SK-N-SH (cell line): ENCODE results near the gene ITGA6. TPM values are rescaled to one million over a fixed set of nuclear protein-coding genes. Genes with fewer than 3 reads are reported as not detected.

Source experiments
- CTCF ChIA-PET: fragments of 300-600, 350-600 bp; formaldehyde crosslinking; extraction: SDS; loops from one replicate; lab custom pipeline; 2021; lab: Yijun Ruan, JAX
- POLR2A ChIA-PET: fragments of 350-600 bp; sonication (Branson Sonifier 250); formaldehyde crosslinking; extraction: SDS; loops from one replicate; lab custom pipeline; 2020; ENCODE audit warnings: antibody characterized with exemption, inconsistent platforms; lab: Yijun Ruan, JAX
- DNase-seq: peaks from one replicate; pipeline ENCODE4 v3.0.0; 2012
- H2AFZ ChIP-seq: fragments of 200-600 bp; sonication (generic); 2 replicates; pipeline ENCODE4 v1.8.1; 2016; ENCODE audit warnings: antibody characterized with exemption, mild to moderate bottlenecking, low read depth
- H3F3A ChIP-seq: fragments of 200-600 bp; sonication (generic); replicated peaks from 2 replicates; pipeline ENCODE3; 2016; ENCODE audit warnings: antibody characterized with exemption, mild to moderate bottlenecking; ENCODE audit not compliant: insufficient read depth
- H3K27ac ChIP-seq, 2 experiments: fragments of 200-500 bp in 1 of 2; fragments of 200-600 bp in 1 of 2; sonication (Bioruptor generic) in 1 of 2; sonication (generic), shearing (Covaris generic) in 1 of 2; 2 replicates each; pipeline versions ENCODE4 v1.5.1 to v1.6.1; 2014 to 2016; ENCODE audit warnings: low read depth in 2 of 2, inconsistent platforms in 1 of 2, low read length in 1 of 2, mild to moderate bottlenecking in 1 of 2, mixed read lengths in 1 of 2
- H3K27me3 ChIP-seq: fragments of 200-600 bp; sonication (generic), shearing (Covaris generic); 2 replicates; pipeline ENCODE4 v1.6.1; 2016; ENCODE audit warnings: mixed run types; ENCODE audit not compliant: insufficient read depth
- H3K36me3 ChIP-seq, 2 experiments: fragments of 200-500 bp in 1 of 2; fragments of 200-600 bp in 1 of 2; sonication (Bioruptor generic) in 1 of 2; sonication (generic) in 1 of 2; replicated peaks in 1 of 2; 2 replicates each; pipeline versions ENCODE3 to v1.5.1; 2014 to 2016; ENCODE audit warnings: low read length in 1 of 2, mild to moderate bottlenecking in 1 of 2; ENCODE audit not compliant: insufficient read depth in 2 of 2, control insufficient read depth in 1 of 2
- H3K4me1 ChIP-seq, 2 experiments: fragments of 200-500 bp in 1 of 2; fragments of 200-600 bp in 1 of 2; sonication (Bioruptor generic) in 1 of 2; sonication (generic), shearing (Covaris generic) in 1 of 2; 2 replicates each; pipeline versions ENCODE4 v1.5.1 to v1.6.1; 2014 to 2016; ENCODE audit warnings: low read depth in 1 of 2, low read length in 1 of 2, mixed run types in 1 of 2; ENCODE audit not compliant: insufficient read depth in 2 of 2, control insufficient read depth in 1 of 2
- H3K4me2 ChIP-seq: fragments of 200-600 bp; sonication (generic), shearing (Covaris generic); 2 replicates; pipeline ENCODE4 v1.6.1; 2017; ENCODE audit warnings: mixed run types
- H3K4me3 ChIP-seq, 2 experiments: fragments of 200-500 bp in 1 of 2; fragments of 200-600 bp in 1 of 2; sonication (Bioruptor generic) in 1 of 2; sonication (generic), shearing (Covaris generic) in 1 of 2; 2 replicates each; pipeline versions ENCODE4 v1.5.1 to v1.8.1; 2014 to 2016; ENCODE audit warnings: low read depth in 2 of 2, inconsistent platforms in 1 of 2, low read length in 1 of 2, mild to moderate bottlenecking in 1 of 2, mixed read lengths in 1 of 2, moderate library complexity in 1 of 2
- H3K79me2 ChIP-seq: fragments of 200-600 bp; sonication (generic); 2 replicates; pipeline ENCODE4 v1.8.1; 2017; ENCODE audit warnings: mild to moderate bottlenecking; ENCODE audit not compliant: insufficient read depth
- H3K9ac ChIP-seq: fragments of 200-600 bp; sonication (generic); 2 replicates; pipeline ENCODE4 v1.6.1; 2017; ENCODE audit warnings: mixed run types
- H3K9me2 ChIP-seq: fragments of 200-600 bp; sonication (generic); 2 replicates; pipeline ENCODE4 v1.6.1; 2017; ENCODE audit warnings: mixed run types
- H3K9me3 ChIP-seq: fragments of 200-600 bp; sonication (generic); 2 replicates; pipeline ENCODE4 v1.6.1; 2017; ENCODE audit warnings: mixed run types, mild to moderate bottlenecking, moderate library complexity
- H4K20me1 ChIP-seq: fragments of 200-600 bp; sonication (generic); 2 replicates; pipeline ENCODE4 v1.6.1; 2017; ENCODE audit warnings: mild to moderate bottlenecking, mixed run types; ENCODE audit not compliant: insufficient read depth
- CHD2 ChIP-seq: fragments of 150-350 bp; IDR thresholded peaks from 2 replicates; pipeline ENCODE4 v1.6.1; 2018; ENCODE audit warnings: low read length; ENCODE audit not compliant: partially characterized antibody
- CTCF ChIP-seq: fragments of 200-600 bp; sonication (generic); IDR thresholded peaks from 2 replicates; pipeline ENCODE4 v1.6.1; 2017; ENCODE audit warnings: antibody characterized with exemption, mild to moderate bottlenecking, moderate library complexity
- FOXM1 ChIP-seq: IDR thresholded peaks from 2 replicates; pipeline ENCODE4 v1.4.0; 2012; ENCODE audit warnings: low read depth, mild to moderate bottlenecking
- GATA2 ChIP-seq: sonication (generic); formaldehyde crosslinking; IDR thresholded peaks from 2 replicates; pipeline ENCODE4 v1.5.0; 2020; ENCODE audit warnings: mild to moderate bottlenecking, missing genetic modification reagents
- IRF3 ChIP-seq: fragments of 150-350 bp; IDR thresholded peaks from 2 replicates; pipeline ENCODE4 v1.6.1; 2016; ENCODE audit warnings: mild to moderate bottlenecking, low read depth, low read length
- PBX3 ChIP-seq: IDR thresholded peaks from 2 replicates; pipeline ENCODE4; 2012
- RAD21 ChIP-seq: IDR thresholded peaks from 2 replicates; pipeline ENCODE4 v1.6.1; 2012; ENCODE audit warnings: mild to moderate bottlenecking, low read length
- RXRA ChIP-seq: IDR thresholded peaks from 2 replicates; pipeline ENCODE4 v1.4.0; 2012; ENCODE audit warnings: low read depth, mild to moderate bottlenecking, borderline replicate concordance
- TCF12 ChIP-seq: IDR thresholded peaks from 2 replicates; pipeline ENCODE4 v1.4.0; 2012
- USF1 ChIP-seq: IDR thresholded peaks from 2 replicates; pipeline ENCODE4 v1.4.0; 2012; ENCODE audit warnings: low read depth, borderline replicate concordance
- YY1 ChIP-seq: IDR thresholded peaks from 2 replicates; pipeline ENCODE4 v1.4.0; 2012; ENCODE audit warnings: low read depth, mild to moderate bottlenecking
- ZBTB33 ChIP-seq: IDR thresholded peaks from 2 replicates; pipeline ENCODE4 v1.4.0; 2012; ENCODE audit warnings: low read depth, borderline replicate concordance
- WGBS: methylation state at CpG from one replicate; pipeline ENCODE4 v1.1.6; 2017; ENCODE audit warnings: low lambda C conversion rate; 5-methylcytosine and 5-hydroxymethylcytosine counted together
- polyA plus RNA-seq, 3 experiments: library from polyadenylated mRNA; depleted of rRNA; stranded (reverse); fragments of >200 nt; gene quantifications; 2 replicates each; pipeline ENCODE4 v1.2.3, GENCODE V29; 2012

Gene ITGA6
- polyA plus RNA-seq, 1 of the 3 experiments (the other 2 are of a cell fraction), result 26.0 TPM

- TF ChIP-seq FOXM1 (no peak), CHD2 (no peak), TCF12 (no peak), RAD21 (no peak), PBX3 (no peak; the same call in none of the 2 replicates), USF1 (no peak), CTCF (no peak), YY1 (0 out of 2 replicates have a peak, but pooled peaks have one; percentile 9)
Observed at GRCh38 chr2:172427256-172427989, at the start of gene ITGA6 (continued).

GRCh38 chr2:172380436-172381274 is 46.7 kb upstream of the ITGA6 start:
- Histone ChIP-seq H3K36me3 (no peaks in the 10 kb centered on the region), H3K4me3 (no peak overlapping the region), H2AFZ (no peak overlapping the region), H3K9ac (no peak overlapping the region), H3K79me2 (no peaks in the 10 kb centered on the region), H4K20me1 (no peaks in the 10 kb centered on the region), H3F3A (no peaks in the 10 kb centered on the region), H3K27ac (no peak overlapping the region), H3K27me3 (no peaks in the 10 kb centered on the region), H3K4me2 (no peak overlapping the region), H3K9me2 (no peaks in the 10 kb centered on the region), H3K9me3 (no peaks in the 10 kb centered on the region), H3K4me1 (no peaks in the 10 kb centered on the region)
- TF ChIP-seq FOXM1 (no peak), TCF12 (no peak), GATA2 (CRISPR knock-in tag) (no peak), ZBTB33 (no peak), USF1 (no peak), RXRA (no peak), IRF3 (no peak)
- ChIA-PET CTCF (interaction anchor here (2.0 kb wide), 1 partner anchor 81 kb away, joined by 6 read pairs; no protein-coding TSS in a partner anchor), POLR2A (no interaction called here)
- WGBS, result 79% methylated on average over 8 of the region's 8 CpGs
- no peak for DNase-seq
